ENCODE results near the gene PCOLCE2.

Gene PCOLCE2

DNA sequence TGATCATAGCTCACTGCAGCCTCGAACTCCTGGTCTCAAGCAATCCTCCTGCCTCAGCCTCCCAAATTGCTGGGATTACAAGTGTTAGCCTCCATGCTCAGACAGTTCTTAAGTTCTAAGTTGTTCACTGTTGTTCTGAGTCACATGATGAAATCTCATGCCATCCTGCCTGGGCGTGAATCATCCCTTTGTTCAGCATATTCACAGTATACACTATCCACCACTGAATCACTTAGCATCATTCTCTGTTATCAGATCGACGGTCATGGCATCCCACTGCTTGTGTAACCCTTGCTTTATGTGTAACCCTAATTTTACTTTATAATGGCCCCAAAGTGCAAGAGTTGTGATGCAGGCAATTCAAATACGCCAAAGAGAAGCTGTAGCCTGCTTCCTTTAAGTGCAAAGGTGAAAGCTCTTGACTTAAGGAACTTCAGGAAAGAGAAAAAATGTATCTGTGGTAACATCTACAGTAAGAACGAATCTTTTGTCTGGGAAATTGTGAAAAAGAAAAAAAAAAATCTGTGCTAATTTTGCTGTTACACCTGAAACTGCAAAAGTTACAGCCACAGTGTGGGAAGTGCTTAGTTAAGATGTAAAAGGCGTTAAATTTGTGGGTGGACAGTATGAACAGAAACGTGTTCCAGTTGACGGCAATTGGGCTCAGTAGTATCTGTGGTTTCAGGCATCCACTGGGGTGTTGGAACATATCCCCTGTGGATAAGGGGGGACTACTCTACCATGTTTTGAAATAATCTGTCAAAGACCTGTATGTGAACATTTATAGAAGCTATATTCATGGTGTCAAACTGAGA lies 80.6 kb downstream of the PCOLCE2 start:
- no peak for DNase-seq

DNA sequence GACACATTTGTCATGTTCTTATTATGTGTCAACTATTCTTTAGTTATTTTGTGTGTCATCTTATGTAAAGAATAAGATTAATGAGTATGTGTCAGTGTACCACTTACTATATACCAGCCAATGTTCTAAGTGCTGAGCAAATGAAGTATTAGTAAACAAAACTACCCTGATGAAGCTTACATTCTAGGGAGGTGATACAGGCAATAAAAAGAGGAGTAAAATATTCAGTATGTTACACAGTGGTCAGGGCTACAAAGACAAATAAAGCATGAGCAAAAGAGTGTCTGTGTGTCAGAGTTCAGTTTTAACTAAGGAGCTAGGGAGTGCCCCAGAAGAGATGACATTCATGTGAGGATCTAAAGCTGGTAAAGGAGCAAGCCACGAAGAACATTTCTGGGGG lies 86.0 kb downstream of the PCOLCE2 start:
- no peak for DNase-seq

DNA sequence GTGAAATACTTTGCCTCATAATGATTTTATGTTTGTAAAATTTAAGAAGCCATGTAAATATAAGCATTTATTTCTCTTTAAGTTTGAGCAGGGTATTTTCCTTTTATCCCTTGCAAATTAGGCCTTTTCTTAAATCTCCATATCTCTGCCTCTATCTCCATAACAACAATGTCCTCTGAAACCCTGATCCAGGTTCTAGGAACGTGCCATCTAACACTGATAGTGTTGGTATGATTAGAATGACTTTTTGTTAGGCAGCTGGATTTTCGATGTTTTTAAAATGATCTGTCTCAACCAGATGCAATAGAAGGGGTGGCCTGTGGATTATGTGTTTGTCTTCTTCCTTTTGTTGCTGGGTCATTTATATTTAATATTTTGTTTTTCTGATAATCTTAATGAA lies 87.1 kb downstream of the PCOLCE2 start:
- DNase-seq: no peak

DNA sequence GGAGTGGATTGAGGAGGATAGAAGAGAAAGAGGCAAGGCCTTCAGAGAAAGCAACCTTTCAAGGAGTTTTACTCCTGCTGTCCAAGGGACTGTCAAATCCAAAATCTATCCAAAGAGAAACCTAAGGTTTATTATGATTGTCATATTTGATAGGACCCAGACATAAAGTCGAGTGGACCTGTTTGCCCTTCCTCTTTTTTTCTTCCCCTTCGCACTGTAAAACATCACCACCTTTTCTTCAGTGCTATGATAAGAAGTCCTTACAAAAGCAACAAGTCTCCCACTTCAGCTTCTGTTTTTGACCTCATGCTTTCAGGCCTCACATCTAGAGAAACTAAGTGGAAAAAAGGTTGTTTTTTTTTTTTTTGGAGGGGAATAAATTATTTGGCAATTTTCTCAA lies 92.1 kb downstream of the PCOLCE2 start:
- no peak for DNase-seq

DNA sequence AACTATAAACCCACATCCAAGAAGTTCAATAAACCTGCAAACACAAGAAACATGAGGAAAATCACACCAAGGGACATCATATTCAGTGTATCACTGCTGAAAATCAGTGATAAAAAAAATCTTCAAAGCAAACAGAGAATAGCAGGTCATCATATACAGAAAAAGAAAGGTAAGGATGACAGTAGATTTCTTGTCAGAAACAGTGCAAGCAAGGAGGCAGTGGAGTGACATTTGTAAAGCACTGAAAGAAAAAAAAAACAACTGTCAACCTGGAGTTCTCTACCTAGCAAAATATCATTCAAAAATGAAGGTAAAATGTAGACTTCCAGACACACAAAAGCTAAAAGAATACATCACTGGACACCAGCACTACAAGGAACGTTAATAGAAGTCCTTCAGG lies 93.6 kb downstream of the PCOLCE2 start:
- no peak for DNase-seq

DNA sequence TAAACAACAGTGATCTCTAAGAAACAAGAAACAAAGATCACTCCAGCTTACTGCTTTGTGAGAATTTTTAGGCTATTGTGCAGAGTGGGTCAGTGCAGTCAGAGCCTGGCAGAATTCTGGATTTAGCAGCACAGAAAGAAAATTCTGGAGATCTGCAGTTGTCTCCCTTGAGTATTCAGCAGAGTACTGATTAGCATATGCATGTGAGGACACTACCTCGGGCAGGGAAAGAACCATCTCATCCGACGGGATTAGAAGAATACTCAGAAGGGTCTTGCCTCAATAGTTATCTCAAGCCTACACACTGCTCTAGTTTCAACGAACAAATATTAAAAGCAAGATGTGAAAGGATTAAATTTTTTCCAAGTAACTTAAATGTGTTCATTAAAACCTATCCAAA lies 94.4 kb downstream of the PCOLCE2 start:
- no peak for DNase-seq

DNA sequence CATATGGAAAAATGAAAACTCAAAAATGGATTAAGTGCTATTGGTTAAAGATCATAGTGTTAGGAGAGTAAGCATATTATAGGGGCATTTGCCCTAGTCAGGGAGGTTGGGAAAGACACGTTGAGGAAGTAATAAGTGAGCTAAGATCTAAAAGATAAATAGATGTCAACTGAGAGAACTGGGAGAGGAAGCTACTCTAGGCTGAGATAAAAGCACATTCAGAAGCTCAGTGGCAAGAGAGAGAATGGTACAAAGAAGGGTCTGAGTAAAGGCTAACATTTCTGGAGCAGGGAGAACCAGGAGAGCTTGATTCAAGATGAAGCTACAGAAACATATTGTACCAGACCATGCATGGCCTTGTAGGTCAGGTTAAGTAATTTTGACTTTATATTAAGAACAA lies 101.2 kb downstream of the PCOLCE2 start:
- no peak for DNase-seq

DNA sequence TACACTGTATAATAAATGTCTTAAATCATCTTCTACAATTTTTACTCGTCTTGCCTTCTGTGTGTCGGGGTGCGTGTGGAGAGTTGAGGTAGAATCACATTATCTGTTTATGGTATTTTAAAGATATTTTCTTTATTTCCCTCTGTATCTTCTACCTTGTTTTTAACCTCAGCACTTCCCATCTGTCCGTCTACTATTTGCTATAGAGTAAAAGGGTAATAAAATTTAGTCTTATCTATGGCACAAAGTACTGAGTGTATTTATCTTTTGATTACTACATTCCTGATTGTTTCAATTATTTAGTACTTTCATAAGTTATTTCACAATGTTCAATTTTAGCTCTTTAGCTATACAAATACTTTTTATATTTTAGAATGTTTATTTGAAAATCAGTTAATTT lies 102.9 kb downstream of the PCOLCE2 start:
- DNase-seq: no peak

DNA sequence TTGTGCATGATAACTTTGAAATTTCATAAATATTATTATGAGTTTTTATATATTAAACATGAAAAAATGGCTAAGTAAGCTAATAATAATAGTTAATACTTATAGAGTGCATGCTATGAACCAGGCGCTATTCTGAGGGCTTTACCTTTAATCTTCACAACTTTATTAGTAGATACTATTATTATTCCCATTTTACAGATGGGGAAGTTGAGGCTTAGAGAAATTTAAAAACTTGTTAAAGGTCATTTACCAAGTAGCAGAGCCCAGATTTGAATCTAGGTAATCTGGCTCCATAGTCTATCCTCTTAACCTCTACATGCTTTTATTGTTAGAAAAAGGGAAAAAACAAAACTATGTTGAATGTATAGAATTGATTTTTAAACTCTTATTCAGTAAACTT lies 104.7 kb downstream of the PCOLCE2 start:
- DNase-seq: no peak

DNA sequence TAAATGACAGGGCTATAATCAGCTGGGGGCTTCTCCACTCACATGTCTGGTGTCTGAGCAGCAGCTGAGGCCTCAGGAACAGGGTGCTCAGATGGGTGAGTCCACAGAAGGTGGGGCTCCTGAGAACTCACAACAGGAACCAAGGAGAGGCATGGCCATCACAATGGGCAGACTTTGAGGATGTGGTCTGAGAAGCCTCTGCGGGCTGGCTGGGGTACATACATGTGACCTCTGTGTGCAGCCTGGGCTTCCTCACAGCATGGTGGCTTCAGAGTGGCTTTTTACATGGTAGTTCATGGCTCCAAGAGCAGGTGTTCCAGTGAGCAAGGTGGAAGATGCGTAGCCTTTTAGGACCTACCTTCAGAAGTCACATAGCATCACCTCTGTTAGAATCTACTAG lies 106.3 kb downstream of the PCOLCE2 start:
- DNase-seq: no peak

DNA sequence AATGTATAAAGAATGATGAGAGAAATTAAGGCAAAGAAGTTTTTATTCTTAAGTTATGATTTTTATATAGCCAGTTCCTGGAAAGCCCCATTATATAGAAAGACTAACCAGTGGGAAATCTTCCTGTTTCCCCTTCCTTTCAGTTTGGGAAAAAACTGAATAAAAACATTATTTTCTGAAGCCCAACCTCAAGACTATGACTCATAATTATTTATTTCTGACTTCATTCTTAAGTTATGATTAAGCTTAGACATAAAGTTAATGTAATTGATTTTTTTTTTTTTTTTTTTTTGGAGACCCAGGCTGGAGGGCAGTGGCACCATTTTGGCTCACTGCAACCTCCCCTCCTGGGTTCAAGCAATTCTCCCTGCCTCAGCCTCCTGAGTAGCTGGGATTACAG lies 109.3 kb downstream of the PCOLCE2 start:
- no peak for DNase-seq

DNA sequence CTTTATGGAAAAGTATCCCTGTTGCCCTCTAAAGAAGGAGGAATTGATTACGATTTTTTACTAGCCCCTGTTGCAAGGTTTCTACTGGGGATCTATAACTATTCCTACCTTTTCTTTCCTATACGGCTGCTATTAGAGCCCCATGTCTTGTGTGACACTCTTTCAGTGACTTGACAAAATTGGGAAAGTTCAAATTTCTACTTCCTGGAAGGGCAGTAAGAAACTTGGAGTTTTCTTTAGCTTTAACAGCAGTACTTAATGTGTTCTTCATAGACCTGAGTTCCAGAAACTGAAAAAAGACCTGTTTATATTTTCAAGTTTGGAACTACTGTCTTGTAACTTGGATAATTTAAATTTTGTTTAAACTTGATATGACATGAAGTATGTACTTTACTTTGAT lies 110.3 kb downstream of the PCOLCE2 start:
- DNase-seq: no peak

DNA sequence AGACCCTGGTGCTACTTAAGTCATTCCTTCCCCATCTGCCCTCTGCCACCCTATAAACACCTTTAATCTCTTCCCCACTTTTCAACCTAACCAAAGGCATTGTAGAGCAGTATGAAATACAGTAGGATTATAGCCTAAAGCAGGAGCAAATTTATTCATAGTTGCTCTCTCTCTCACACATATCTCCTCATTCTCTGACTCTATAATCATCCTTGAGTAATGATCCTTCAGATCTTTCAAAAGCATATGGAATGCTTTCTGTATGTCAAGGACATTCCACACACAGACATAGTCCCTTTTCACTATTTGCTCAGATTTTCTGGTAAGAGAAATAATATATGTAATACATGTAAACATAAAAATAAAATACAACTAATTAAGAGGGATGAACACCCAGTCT lies 111.0 kb downstream of the PCOLCE2 start:
- DNase-seq: no peak

DNA sequence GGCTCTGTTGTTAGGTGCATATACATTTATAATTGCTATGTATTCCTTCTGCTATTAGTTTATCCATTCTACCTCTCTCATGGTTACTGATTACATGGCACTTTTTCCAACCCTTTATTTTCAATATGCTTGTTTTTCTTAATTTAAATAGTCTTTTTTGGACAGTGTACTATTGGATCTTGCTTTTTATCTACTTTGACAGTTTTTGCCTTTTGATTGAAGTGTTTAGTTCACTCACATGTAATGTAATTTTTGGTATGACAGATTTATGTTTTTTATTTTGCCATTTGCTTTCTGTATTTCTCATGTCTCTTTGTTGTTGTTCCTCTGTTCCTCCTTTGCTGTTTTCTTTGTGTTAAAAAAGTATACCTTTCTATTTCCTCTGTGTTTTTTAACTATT lies 120.5 kb downstream of the PCOLCE2 start:
- DNase-seq: no peak
